Endodermal cell (in vitro differentiated cells): ENCODE data around the gene MTF1. TPM values are rescaled to one million over a fixed set of nuclear protein-coding genes. Genes with fewer than 3 reads are reported as not detected.
"Not testable (repeated sequence)": the region's sequence is repeated elsewhere in the genome, so short reads cannot be mapped to it uniquely, and the experiment has no call there.

ENCODE experiments used
- DNase-seq: peaks from one replicate; pipeline ENCODE4 v3.0.0-alpha.2; 2017
- H3K27ac ChIP-seq: 2 replicates; pipeline ENCODE4 v1.5.1; 2013; ENCODE audit warnings: mild to moderate bottlenecking, low read depth, low read length, moderate library complexity
- H3K27me3 ChIP-seq: 2 replicates; pipeline ENCODE4 v1.6.1; 2013; ENCODE audit warnings: mild to moderate bottlenecking, low read length, moderate library complexity; ENCODE audit not compliant: insufficient read depth, control insufficient read depth, poor library complexity, severe bottlenecking
- H3K36me3 ChIP-seq: 2 replicates; pipeline ENCODE4 v1.7.0; 2013; ENCODE audit warnings: mild to moderate bottlenecking, low read length, moderate library complexity; ENCODE audit not compliant: control insufficient read depth, insufficient read depth
- H3K4me1 ChIP-seq: one replicate; pipeline ENCODE4 v1.7.0; 2013; ENCODE audit warnings: low read length; ENCODE audit not compliant: control insufficient read depth, insufficient read depth
- H3K4me3 ChIP-seq: 2 replicates; pipeline ENCODE4 v1.5.1; 2013; ENCODE audit warnings: mild to moderate bottlenecking, low read length, moderate library complexity
- H3K9ac ChIP-seq: 2 replicates; pipeline ENCODE4 v1.6.1; 2013; ENCODE audit warnings: mild to moderate bottlenecking, low read length, moderate library complexity; ENCODE audit not compliant: poor library complexity, severe bottlenecking; ENCODE audit errors: extremely low read depth
- H3K9me3 ChIP-seq: 2 replicates; pipeline ENCODE4 v1.6.1; 2013; ENCODE audit warnings: mild to moderate bottlenecking, low read length, moderate library complexity; ENCODE audit not compliant: control insufficient read depth
- H3K27ac Mint-ChIP-seq: 2 replicates; pipeline ENCODE4 v1.8.0; 2020; ENCODE audit warnings: mixed read lengths
- H3K27me3 Mint-ChIP-seq: 2 replicates; pipeline ENCODE4 v1.8.0; 2021; ENCODE audit warnings: mild to moderate bottlenecking, mixed read lengths; ENCODE audit not compliant: insufficient read depth
- H3K36me3 Mint-ChIP-seq: 2 replicates; pipeline ENCODE4 v1.8.0; 2020; ENCODE audit warnings: low read depth, mixed read lengths
- H3K4me1 Mint-ChIP-seq: 2 replicates; pipeline ENCODE4 v1.8.0; 2020; ENCODE audit warnings: mixed read lengths
- H3K4me3 Mint-ChIP-seq: 2 replicates; pipeline ENCODE4 v1.8.0; 2020; ENCODE audit warnings: mild to moderate bottlenecking, moderate library complexity, mixed read lengths
- H3K9me3 Mint-ChIP-seq: 2 replicates; pipeline ENCODE4 v1.8.0; 2020; ENCODE audit warnings: mild to moderate bottlenecking, mixed read lengths
- CTCF ChIP-seq: fragments of 200-600 bp; sonication (generic); conservative IDR thresholded peaks from 2 replicates; pipeline ENCODE4 v1.5.0; 2021; ENCODE audit warnings: antibody characterized with exemption, mild to moderate bottlenecking
- WGBS, 2 experiments: methylation state at CpG; one replicate each; pipeline versions ENCODE4 v1.1.5 to v1.1.7; 2013; ENCODE audit warnings: missing lambda C conversion rate in 2 of 2, mixed read lengths in 1 of 2; ENCODE audit not compliant: insufficient coverage in 1 of 2, insufficient read length in 1 of 2; 5-methylcytosine and 5-hydroxymethylcytosine counted together
- total RNA-seq, 2 donors: library from RNA; stranded (reverse); fragmentation: NEBNext Ultra II Directional in 1 of 2; extraction: Animal tissue kit (Norgen Biotek cat#: 25700) in 1 of 2; gene quantifications; 2 replicates in 1 of 2; 3 replicates in 1 of 2; pipeline ENCODE4 v1.2.1, GENCODE V29; 2021

The MTF1 gene
- total RNA-seq, 2 donors from 2014 or later = 16.6 to 17.1 TPM

- Mint-ChIP-seq H3K4me3 (no peak overlapping the region), H3K9me3 (peaks cover 19% of the 10 kb centered on the region), H3K36me3 (no peaks in the 10 kb centered on the region), H3K4me1 (no peaks in the 10 kb centered on the region), H3K27ac (no peak overlapping the region), H3K27me3 (peaks cover 51% of the 10 kb centered on the region)
- Histone ChIP-seq H3K27ac (no peak overlapping the region), H3K4me1 (no peaks in the 10 kb centered on the region), H3K4me3 (no peak overlapping the region), H3K36me3 (no peaks in the 10 kb centered on the region), H3K9ac (no peak overlapping the region), H3K27me3 (peaks cover 68% of the 10 kb centered on the region), H3K9me3 (no peaks in the 10 kb centered on the region)
- no peak for TF ChIP-seq CTCF
- WGBS, 2 experiments = 62 to 80% methylated on average over 3 to 4 of the region's 4 CpGs
- DNase-seq = no peak
Measured at GRCh38 chr1:37776946-37777516, 82.4 kb downstream of the MTF1 start.

- not testable (repeated sequence) for H3K4me3 Mint-ChIP-seq, H3K36me3 Mint-ChIP-seq, DNase-seq, H3K27ac ChIP-seq, H3K4me1 ChIP-seq, H3K9ac ChIP-seq, H3K27ac Mint-ChIP-seq, H3K36me3 ChIP-seq, H3K4me1 Mint-ChIP-seq, H3K4me3 ChIP-seq, H3K9me3 ChIP-seq
- peaks cover 65% of the 10 kb centered on the region for H3K27me3 ChIP-seq
- Mint-ChIP-seq H3K9me3 (peaks cover 13% of the 10 kb centered on the region), H3K27me3 (peaks cover 59% of the 10 kb centered on the region)
Measured at GRCh38 chr1:37771440-37771839, 88.0 kb downstream of the MTF1 start.

GRCh38 chr1:37767488-37767887, 91.9 kb downstream of the MTF1 start:
- no peak overlapping the region for H3K27ac ChIP-seq
- no peaks in the 10 kb centered on the region for H3K4me1 ChIP-seq
- no peaks in the 10 kb centered on the region for H3K36me3 ChIP-seq
- DNase-seq = no peak
- no peaks in the 10 kb centered on the region for H3K36me3 Mint-ChIP-seq
- H3K9me3 Mint-ChIP-seq = no peaks in the 10 kb centered on the region
- H3K9me3 ChIP-seq = no peaks in the 10 kb centered on the region
- H3K4me1 Mint-ChIP-seq = no peaks in the 10 kb centered on the region
- no peak overlapping the region for H3K4me3 Mint-ChIP-seq
- no peak overlapping the region for H3K27ac Mint-ChIP-seq
- TF ChIP-seq CTCF = no peak
- peaks cover 88% of the 10 kb centered on the region for H3K27me3 Mint-ChIP-seq
- H3K9ac ChIP-seq = no peak overlapping the region
- 57 to 80% methylated on average over 1 to 2 of the region's 2 CpGs for WGBS, 2 experiments
- H3K4me3 ChIP-seq = no peak overlapping the region
- peaks cover 88% of the 10 kb centered on the region for H3K27me3 ChIP-seq
